Regular cardiac myocyte (primary cell): ENCODE results near the gene C20orf96. TPM values are rescaled to one million over a fixed set of nuclear protein-coding genes. Genes with fewer than 3 reads are reported as not detected.

Experiments used
- total RNA-seq: library from RNA; depleted of rRNA; stranded (reverse); fragments of >200 nt; gene quantifications from 2 replicates; pipeline ENCODE4 v1.2.3, GENCODE V29; 2014

C20orf96 gene, protein sequence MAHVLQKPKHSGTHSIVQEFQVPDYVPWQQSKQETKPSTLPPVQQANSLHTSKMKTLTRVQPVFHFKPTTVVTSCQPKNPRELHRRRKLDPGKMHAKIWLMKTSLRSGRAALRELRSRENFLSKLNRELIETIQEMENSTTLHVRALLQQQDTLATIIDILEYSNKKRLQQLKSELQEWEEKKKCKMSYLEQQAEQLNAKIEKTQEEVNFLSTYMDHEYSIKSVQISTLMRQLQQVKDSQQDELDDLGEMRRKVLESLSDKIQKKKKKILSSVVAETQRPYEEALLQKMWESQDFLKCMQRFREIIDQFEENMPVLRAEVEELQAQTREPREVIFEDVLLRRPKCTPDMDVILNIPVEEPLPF
- 1.2 and 2.0 TPM in 2 replicates for total RNA-seq

DNA sequence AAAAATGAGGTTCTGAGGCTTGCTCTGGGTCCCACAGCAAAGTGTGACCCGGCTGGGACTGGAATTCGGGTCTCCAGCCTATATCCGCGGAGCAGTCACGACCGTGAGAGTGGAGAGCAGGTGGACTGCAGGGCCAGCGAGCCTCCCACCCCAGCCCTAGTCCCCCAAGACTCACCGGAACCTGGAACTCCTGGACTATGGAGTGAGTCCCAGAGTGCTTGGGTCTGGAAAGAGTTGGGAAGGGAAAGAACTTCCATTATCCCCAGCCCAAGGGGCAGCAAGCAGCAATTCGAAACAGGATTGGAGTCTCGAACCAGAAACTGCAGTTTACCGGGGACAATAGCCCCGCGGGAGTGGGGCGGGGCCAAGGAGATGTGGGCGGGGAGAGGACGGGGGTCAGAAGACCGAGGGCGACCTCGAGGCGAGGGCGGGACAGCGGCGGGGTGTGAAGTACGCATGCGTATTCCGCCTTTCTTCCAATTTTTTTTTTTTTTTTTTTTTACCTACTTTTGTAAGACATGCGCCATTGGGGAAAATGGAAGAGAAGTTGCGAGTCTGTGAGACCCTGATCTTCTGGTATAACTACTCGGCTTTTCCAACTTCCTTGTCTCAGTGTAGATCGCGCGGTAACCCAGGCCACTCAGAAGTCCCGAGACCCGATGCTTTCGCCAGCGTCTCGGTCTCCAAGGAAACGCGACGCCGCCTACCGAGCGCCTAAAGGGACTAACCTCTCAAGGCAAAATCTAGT, at the start of gene C20orf96:
C20orf96 (minus strand) TSS at position 667 of the 748 bp plus-strand sequence; CDS start at position 527, 140 bp downstream.

DNA sequence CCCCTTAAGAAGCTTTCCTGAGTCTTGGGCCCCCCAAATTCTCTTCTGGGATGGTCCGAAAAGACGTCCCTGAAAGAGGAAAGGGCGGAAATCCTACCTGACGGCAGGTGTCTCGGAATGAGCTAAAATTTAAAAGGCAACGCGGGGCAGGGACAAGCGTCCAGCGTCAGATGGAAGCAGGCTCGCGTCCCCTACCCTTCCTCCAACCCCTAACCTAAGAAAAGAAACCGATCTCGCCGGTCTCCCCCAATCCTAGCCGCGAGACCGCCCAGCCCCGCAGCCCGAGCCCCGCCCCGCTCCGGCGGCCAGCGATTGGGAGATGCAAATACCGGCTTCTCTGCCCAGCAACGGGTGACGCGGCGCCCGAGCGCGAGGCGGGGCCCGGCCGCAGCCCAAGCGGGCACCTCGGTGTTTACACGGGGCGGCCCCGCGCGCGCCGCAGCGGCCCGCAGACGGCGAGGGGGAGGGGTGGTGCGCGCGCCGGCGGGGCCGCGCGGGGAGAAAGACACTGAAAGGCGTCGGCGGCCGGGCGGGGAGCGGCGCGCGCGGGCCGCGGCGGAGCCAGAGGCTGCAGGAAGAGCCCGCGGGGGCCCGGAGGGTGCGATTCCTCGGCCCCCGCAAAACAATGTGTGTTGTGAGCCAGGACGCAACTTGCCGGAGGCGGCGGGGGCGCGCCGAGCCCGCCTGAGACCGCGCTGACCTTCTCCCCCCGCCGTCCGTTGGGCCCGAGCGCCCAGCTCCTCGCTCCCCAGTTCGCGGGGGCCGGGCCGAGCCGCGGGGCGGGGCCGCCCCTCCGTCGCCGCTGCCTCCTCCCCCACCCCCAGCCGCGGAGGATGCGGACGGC, 34.7 kb upstream of the C20orf96 start, which contains the start of gene SOX12:
SOX12 (plus strand) TSS at position 508 of the 844 bp plus-strand sequence. CDS start 373 bp downstream, outside the sequence.

DNA sequence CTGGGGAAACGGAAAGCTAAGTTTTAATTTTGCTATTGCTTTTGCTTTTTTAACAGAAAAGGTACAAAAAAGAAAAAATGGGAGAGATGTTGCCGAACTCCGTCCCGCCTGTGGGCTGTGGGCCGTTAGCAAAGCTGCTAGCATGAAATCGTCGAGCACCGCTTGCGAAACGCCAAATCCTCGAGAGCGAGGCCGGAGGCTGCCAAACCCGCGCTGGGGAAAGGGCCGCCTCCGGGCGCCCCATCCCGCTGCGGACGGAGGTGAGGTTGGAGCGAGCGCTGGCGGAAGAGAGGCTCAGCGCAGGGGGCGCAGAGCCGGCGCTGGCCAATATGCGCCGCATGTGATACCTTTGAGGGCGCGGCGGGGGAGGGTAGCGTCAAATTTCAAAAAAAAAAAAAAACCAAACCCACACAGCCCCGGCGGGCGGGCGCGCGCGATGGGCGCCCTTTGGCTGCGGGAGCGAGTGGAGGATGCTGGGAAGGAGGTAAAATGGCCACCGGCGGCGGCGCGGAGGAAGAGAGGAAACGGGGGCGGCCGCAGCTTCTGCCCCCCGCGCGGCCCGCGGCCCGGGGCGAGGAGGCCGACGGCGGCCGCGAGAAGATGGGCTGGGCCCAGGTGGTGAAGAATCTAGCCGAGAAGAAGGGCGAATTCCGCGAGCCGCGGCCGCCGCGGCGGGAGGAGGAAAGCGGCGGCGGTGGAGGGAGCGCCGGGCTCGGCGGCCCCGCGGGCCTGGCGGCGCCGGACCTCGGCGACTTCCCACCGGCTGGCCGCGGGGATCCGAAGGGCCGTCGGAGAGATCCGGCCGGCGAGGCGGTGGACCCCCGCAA, 6.8 kb upstream of the C20orf96 start, which contains the start of gene ZCCHC3:
ZCCHC3 (plus strand) TSS at position 473 of the 827 bp plus-strand sequence; CDS start at position 490, 17 bp downstream.

DNA sequence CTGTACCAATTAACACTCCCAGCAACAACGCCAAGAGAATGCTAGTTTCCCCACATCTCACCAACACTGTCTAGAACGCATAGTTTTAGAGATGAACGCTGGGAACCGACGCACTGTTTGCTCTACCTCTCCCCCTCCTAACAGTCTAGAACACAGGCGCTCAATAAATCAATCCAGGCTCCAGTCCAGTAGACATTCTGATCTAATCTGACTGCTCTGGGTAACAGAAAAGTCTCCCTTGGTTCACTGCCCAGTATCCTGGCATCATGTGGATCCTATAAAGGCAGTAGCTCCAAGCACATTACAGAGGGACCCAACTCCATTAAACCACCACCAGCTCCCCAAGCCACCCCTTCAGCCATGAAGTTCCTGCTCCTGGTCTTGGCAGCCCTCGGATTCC, 33.1 kb downstream of the C20orf96 start, which contains the start of gene DEFB132:
DEFB132 (plus strand) TSS at position 306 of the 400 bp plus-strand sequence; CDS start at position 361, 55 bp downstream.

DNA sequence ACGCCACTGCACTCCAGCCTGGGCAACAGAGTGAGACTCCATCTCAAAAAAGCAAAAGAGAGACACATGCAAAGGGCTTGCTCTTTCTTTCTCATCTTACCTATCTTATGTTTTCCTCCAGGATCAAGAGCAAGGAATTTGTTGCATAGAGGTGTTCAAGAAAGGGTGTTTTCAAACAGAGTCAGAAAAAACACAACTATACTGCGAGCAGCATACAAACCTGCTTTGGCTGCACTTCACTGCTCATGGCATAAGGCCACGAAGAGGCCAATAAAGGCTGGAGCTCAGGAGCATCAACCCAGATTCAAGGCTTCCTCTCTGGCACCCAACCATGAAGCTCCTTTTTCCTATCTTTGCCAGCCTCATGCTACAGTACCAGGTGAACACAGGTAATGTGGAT, 63.6 kb downstream of the C20orf96 start, which contains the start of gene DEFB129:
DEFB129 (plus strand) TSS at position 301 of the 400 bp plus-strand sequence; CDS start at position 332, 31 bp downstream.

Other genes starting within 250 kb of the C20orf96 start
- not detected in 2 replicates for gene DEFB125, start 203.1 kb downstream of the C20orf96 start, total RNA-seq
- not detected in 2 replicates for gene DEFB126, start 148.2 kb downstream of the C20orf96 start, total RNA-seq
- gene DEFB127, start 133.3 kb downstream of the C20orf96 start, total RNA-seq, result not detected in 2 replicates
- gene DEFB128, start 101.0 kb downstream of the C20orf96 start, total RNA-seq, result not detected in 2 replicates
- not detected in 2 replicates for gene DEFB129, start 63.5 kb downstream of the C20orf96 start, total RNA-seq
- gene DEFB132, start 33.0 kb downstream of the C20orf96 start, total RNA-seq, result not detected in 2 replicates
- gene ZCCHC3, start 6.8 kb upstream of the C20orf96 start, total RNA-seq, result 8.5 and 18.0 TPM in 2 replicates
- 2.8 and 3.6 TPM in 2 replicates for gene SOX12, start 34.8 kb upstream of the C20orf96 start, total RNA-seq
- 23.8 and 31.0 TPM in 2 replicates for gene NRSN2, start 56.4 kb upstream of the C20orf96 start, total RNA-seq
- gene TRIB3, start 90.0 kb upstream of the C20orf96 start, total RNA-seq, result 16.9 and 41.4 TPM in 2 replicates
- gene RBCK1, start 117.5 kb upstream of the C20orf96 start, total RNA-seq, result 62.3 and 74.6 TPM in 2 replicates
- gene TBC1D20, start 171.8 kb upstream of the C20orf96 start, total RNA-seq, result 32.2 and 41.4 TPM in 2 replicates